22Rv1 (cell line): ENCODE measurements around the gene SERGEF.

Source experiments
- CTCF ChIP-seq: fragments of 450-650 bp; IDR thresholded peaks from 2 replicates; pipeline ENCODE4 v1.5.1; 2017; ENCODE audit warnings: mild to moderate bottlenecking
- ZFX ChIP-seq: fragments of 450-650 bp; IDR thresholded peaks from 2 replicates; pipeline ENCODE4 v1.6.1; 2017; ENCODE audit warnings: antibody characterized with exemption, borderline replicate concordance

- TF ChIP-seq CTCF (no peak), ZFX (no peak)
Measured at GRCh38 chr11:17771415-17771814, 241.4 kb downstream of the SERGEF start.
